ENCODE measurements around the gene SUSD6. TPM values are rescaled to one million over a fixed set of nuclear protein-coding genes. Genes with fewer than 3 reads are reported as not detected.

SUSD6 gene
- total and polyA plus RNA-seq, 2 experiments from 2014 or later: 2.8 to 3.4 TPM

DNA sequence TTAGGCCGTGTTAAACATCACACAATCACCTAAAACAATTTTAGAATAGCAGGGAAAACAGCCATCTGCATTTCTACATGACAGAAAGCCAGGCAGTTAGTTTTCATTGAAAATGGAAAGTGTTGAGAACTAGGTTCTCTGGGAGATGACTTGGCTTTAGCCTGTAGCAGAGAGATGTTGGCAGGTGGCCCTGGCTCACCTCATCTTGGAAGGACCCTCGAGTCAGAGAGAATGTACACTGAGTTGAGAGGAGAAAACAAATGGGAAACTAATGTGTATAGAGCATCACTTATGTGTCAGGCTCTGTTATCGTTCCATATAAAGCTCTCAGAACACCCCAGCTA lies 51.9 kb downstream of the SUSD6 start:
- Histone ChIP-seq H3K36me3 (ENCODE audit: insufficient read depth) (no peaks in the 10 kb centered on the region), H3K4me3 (no peak overlapping the region), H4K20me1 (replicated peaks; ENCODE audit: insufficient read depth) (no peaks in the 10 kb centered on the region), H3F3A (replicated peaks; ENCODE audit: low read depth) (no peaks in the 10 kb centered on the region), H3K4me1 (ENCODE audit: insufficient read depth) (peaks cover 21% of the 10 kb centered on the region), H3K27me3 (ENCODE audit: insufficient read depth) (no peaks in the 10 kb centered on the region), H2AFZ (no peak overlapping the region), H3K79me2 (replicated peaks; ENCODE audit: insufficient read depth) (no peaks in the 10 kb centered on the region), H3K9me2 (ENCODE audit: insufficient read depth) (peaks cover 2% of the 10 kb centered on the region; the same call in 1 of the 2 replicates), H3K4me2 (no peak overlapping the region), H3K27ac (ENCODE audit: low read depth) (no peak overlapping the region)
- ATAC-seq: no peak
- Mint-ChIP-seq H3K27ac (no peak overlapping the region), H3K27me3 (ENCODE audit: insufficient read depth, low read depth, poor library complexity) (peaks cover 5% of the 10 kb centered on the region), H3K4me1 (peaks cover 36% of the 10 kb centered on the region), H3K9me3 (no peaks in the 10 kb centered on the region), H3K36me3 (ENCODE audit: low read depth) (no peaks in the 10 kb centered on the region), H3K4me3 (no peak overlapping the region)
- TF ChIP-seq, protein P1, sequence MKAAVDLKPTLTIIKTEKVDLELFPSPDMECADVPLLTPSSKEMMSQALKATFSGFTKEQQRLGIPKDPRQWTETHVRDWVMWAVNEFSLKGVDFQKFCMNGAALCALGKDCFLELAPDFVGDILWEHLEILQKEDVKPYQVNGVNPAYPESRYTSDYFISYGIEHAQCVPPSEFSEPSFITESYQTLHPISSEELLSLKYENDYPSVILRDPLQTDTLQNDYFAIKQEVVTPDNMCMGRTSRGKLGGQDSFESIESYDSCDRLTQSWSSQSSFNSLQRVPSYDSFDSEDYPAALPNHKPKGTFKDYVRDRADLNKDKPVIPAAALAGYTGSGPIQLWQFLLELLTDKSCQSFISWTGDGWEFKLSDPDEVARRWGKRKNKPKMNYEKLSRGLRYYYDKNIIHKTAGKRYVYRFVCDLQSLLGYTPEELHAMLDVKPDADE (IDR thresholded peaks at IDR 0.05): no peak
- TF ChIP-seq ZNF331 (CRISPR knock-in tag; IDR thresholded peaks at IDR 0.05; ENCODE audit: low read depth): no peak
- no peak for TF ChIP-seq POLR2AphosphoS5 (IDR thresholded peaks at IDR 0.05; ENCODE audit: low read depth)
- TF ChIP-seq, protein P2, sequence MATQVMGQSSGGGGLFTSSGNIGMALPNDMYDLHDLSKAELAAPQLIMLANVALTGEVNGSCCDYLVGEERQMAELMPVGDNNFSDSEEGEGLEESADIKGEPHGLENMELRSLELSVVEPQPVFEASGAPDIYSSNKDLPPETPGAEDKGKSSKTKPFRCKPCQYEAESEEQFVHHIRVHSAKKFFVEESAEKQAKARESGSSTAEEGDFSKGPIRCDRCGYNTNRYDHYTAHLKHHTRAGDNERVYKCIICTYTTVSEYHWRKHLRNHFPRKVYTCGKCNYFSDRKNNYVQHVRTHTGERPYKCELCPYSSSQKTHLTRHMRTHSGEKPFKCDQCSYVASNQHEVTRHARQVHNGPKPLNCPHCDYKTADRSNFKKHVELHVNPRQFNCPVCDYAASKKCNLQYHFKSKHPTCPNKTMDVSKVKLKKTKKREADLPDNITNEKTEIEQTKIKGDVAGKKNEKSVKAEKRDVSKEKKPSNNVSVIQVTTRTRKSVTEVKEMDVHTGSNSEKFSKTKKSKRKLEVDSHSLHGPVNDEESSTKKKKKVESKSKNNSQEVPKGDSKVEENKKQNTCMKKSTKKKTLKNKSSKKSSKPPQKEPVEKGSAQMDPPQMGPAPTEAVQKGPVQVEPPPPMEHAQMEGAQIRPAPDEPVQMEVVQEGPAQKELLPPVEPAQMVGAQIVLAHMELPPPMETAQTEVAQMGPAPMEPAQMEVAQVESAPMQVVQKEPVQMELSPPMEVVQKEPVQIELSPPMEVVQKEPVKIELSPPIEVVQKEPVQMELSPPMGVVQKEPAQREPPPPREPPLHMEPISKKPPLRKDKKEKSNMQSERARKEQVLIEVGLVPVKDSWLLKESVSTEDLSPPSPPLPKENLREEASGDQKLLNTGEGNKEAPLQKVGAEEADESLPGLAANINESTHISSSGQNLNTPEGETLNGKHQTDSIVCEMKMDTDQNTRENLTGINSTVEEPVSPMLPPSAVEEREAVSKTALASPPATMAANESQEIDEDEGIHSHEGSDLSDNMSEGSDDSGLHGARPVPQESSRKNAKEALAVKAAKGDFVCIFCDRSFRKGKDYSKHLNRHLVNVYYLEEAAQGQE (IDR thresholded peaks at IDR 0.05; ENCODE audit: unreplicated experiment): no peak
- TF ChIP-seq NANOG (IDR thresholded peaks at IDR 0.05; ENCODE audit: borderline replicate concordance): no peak
- no peak for TF ChIP-seq CREB1 (CRISPR knock-in tag; IDR thresholded peaks at IDR 0.05; ENCODE audit: low read depth)
- TF ChIP-seq CTCF (conservative IDR thresholded peaks at IDR 0.05; ENCODE audit: low read depth in 2 of 2): no peak
- TF ChIP-seq, protein P3, sequence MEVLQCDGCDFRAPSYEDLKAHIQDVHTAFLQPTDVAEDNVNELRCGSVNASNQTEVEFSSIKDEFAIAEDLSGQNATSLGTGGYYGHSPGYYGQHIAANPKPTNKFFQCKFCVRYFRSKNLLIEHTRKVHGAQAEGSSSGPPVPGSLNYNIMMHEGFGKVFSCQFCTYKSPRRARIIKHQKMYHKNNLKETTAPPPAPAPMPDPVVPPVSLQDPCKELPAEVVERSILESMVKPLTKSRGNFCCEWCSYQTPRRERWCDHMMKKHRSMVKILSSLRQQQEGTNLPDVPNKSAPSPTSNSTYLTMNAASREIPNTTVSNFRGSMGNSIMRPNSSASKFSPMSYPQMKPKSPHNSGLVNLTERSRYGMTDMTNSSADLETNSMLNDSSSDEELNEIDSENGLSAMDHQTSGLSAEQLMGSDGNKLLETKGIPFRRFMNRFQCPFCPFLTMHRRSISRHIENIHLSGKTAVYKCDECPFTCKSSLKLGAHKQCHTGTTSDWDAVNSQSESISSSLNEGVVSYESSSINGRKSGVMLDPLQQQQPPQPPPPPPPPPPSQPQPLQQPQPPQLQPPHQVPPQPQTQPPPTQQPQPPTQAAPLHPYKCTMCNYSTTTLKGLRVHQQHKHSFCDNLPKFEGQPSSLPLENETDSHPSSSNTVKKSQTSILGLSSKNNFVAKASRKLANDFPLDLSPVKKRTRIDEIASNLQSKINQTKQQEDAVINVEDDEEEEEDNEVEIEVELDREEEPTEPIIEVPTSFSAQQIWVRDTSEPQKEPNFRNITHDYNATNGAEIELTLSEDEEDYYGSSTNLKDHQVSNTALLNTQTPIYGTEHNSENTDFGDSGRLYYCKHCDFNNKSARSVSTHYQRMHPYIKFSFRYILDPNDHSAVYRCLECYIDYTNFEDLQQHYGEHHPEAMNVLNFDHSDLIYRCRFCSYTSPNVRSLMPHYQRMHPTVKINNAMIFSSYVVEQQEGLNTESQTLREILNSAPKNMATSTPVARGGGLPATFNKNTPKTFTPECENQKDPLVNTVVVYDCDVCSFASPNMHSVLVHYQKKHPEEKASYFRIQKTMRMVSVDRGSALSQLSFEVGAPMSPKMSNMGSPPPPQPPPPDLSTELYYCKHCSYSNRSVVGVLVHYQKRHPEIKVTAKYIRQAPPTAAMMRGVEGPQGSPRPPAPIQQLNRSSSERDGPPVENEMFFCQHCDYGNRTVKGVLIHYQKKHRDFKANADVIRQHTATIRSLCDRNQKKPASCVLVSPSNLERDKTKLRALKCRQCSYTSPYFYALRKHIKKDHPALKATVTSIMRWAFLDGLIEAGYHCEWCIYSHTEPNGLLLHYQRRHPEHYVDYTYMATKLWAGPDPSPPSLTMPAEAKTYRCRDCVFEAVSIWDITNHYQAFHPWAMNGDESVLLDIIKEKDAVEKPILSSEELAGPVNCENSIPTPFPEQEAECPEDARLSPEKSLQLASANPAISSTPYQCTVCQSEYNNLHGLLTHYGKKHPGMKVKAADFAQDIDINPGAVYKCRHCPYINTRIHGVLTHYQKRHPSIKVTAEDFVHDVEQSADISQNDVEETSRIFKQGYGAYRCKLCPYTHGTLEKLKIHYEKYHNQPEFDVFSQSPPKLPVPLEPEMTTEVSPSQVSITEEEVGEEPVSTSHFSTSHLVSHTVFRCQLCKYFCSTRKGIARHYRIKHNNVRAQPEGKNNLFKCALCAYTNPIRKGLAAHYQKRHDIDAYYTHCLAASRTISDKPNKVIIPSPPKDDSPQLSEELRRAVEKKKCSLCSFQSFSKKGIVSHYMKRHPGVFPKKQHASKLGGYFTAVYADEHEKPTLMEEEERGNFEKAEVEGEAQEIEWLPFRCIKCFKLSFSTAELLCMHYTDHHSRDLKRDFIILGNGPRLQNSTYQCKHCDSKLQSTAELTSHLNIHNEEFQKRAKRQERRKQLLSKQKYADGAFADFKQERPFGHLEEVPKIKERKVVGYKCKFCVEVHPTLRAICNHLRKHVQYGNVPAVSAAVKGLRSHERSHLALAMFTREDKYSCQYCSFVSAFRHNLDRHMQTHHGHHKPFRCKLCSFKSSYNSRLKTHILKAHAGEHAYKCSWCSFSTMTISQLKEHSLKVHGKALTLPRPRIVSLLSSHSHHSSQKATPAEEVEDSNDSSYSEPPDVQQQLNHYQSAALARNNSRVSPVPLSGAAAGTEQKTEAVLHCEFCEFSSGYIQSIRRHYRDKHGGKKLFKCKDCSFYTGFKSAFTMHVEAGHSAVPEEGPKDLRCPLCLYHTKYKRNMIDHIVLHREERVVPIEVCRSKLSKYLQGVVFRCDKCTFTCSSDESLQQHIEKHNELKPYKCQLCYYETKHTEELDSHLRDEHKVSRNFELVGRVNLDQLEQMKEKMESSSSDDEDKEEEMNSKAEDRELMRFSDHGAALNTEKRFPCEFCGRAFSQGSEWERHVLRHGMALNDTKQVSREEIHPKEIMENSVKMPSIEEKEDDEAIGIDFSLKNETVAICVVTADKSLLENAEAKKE (CRISPR knock-in tag; IDR thresholded peaks at IDR 0.05): no peak
- TF ChIP-seq EZH2 (IDR thresholded peaks at IDR 0.05; ENCODE audit: low read depth, unreplicated experiment): no peak
- no peak for TF ChIP-seq EZH2phosphoT487 (IDR thresholded peaks at IDR 0.05; ENCODE audit: unreplicated experiment)
- no peak for TF ChIP-seq STAT1 (IDR thresholded peaks at IDR 0.05; ENCODE audit: unreplicated experiment)
- TF ChIP-seq ZNF114 (CRISPR knock-in tag; IDR thresholded peaks at IDR 0.05): no peak
- TF ChIP-seq JUNB (IDR thresholded peaks at IDR 0.05; ENCODE audit: unreplicated experiment): no peak
- DNase-seq (ENCODE audit: low spot score): no peak

Data from GM23338 (cell line).